HEK293 (cell line): Measurements from ENCODE around the gene RCHY1.
A peak's percentile ranks its signal among the peaks of the same experiment; 100 is the strongest.

Experiments used
- BCL11A ChIP-seq: fragments of 450-650 bp; formaldehyde crosslinking; IDR thresholded peaks from 2 replicates; pipeline ENCODE4 v1.5.1; 2016; ENCODE audit warnings: low read depth, missing biosample characterization, missing genetic modification characterization
- ZBTB8A ChIP-seq: fragments of 450-650 bp; formaldehyde crosslinking; IDR thresholded peaks from 2 replicates; pipeline ENCODE4 v1.5.1; 2016; ENCODE audit warnings: missing biosample characterization, missing genetic modification characterization
- ZIC2 ChIP-seq: fragments of 450-650 bp; formaldehyde crosslinking; IDR thresholded peaks from 2 replicates; pipeline ENCODE4 v1.5.1; 2016; ENCODE audit warnings: missing biosample characterization, missing genetic modification characterization
- ZNF138 ChIP-seq: fragments of 450-650 bp; formaldehyde crosslinking; IDR thresholded peaks from 2 replicates; pipeline ENCODE4 v1.5.1; 2016; ENCODE audit warnings: missing biosample characterization, missing genetic modification characterization, borderline replicate concordance
- ZNF2 ChIP-seq: fragments of 450-650 bp; formaldehyde crosslinking; IDR thresholded peaks from 2 replicates; pipeline ENCODE4 v1.5.1; 2016; ENCODE audit warnings: missing biosample characterization, missing genetic modification characterization
- ZNF280D ChIP-seq: fragments of 450-650 bp; formaldehyde crosslinking; IDR thresholded peaks from 2 replicates; pipeline ENCODE4 v1.5.1; 2016; ENCODE audit warnings: missing biosample characterization, missing genetic modification characterization
- TF ChIP-seq, protein P1 (sequence below): fragments of 450-650 bp; formaldehyde crosslinking; IDR thresholded peaks from 2 replicates; pipeline ENCODE4 v1.5.1; 2016; ENCODE audit warnings: missing biosample characterization, missing genetic modification characterization
- TF ChIP-seq, protein P2 (sequence below): fragments of 450-650 bp; formaldehyde crosslinking; IDR thresholded peaks from 2 replicates; pipeline ENCODE4 v1.5.1; 2016; ENCODE audit warnings: missing biosample characterization, missing genetic modification characterization
- TF ChIP-seq, protein P3 (sequence below): fragments of 450-650 bp; formaldehyde crosslinking; IDR thresholded peaks from 2 replicates; pipeline ENCODE4 v1.5.1; 2017; ENCODE audit warnings: missing biosample characterization, missing genetic modification characterization
- TF ChIP-seq, protein P4 (sequence below): fragments of 450-650 bp; formaldehyde crosslinking; IDR thresholded peaks from 2 replicates; pipeline ENCODE4 v1.5.0; 2017; ENCODE audit warnings: missing biosample characterization, missing genetic modification characterization, borderline replicate concordance

DNA sequence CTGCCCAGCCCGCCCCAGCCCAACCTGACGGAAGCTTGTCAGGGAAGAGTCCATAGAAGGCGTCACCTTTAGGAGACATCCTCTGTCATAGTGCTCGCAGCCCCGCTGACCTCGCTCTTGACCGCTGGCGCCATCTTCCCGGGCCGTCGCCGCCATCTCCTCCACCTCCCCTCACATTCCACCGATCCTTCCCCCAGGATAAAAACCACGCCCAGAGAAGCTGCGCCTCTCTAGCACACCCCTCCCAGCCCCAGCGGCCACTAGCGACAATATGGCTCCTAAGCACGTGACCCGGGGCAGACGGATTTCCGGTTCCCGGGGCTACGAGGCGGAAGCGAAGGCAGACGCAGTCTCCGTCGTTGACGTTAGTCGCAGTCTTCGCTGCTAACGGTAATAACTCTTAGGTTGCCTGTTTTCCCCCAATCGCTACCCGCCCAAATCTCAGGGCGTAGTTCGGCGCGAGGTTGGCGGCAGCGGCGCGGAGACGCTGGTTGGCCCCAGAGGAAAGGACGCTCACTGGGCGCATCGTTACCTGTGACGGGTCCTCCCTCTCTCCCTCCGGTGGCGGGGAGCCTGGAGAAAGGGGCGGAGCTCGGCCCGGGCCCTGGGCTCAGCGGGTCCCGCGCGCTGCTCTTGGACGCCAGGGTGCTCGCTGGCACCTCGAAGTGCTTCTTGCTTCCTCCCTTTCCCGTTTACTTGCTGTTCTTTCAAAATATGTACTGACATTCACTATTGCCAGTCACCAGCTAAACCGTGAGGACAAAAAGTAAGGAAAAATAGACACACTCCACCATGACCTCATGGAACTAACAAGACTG lies at the start of gene RCHY1, which contains the start of gene THAP6:
- TF ChIP-seq, protein P1, sequence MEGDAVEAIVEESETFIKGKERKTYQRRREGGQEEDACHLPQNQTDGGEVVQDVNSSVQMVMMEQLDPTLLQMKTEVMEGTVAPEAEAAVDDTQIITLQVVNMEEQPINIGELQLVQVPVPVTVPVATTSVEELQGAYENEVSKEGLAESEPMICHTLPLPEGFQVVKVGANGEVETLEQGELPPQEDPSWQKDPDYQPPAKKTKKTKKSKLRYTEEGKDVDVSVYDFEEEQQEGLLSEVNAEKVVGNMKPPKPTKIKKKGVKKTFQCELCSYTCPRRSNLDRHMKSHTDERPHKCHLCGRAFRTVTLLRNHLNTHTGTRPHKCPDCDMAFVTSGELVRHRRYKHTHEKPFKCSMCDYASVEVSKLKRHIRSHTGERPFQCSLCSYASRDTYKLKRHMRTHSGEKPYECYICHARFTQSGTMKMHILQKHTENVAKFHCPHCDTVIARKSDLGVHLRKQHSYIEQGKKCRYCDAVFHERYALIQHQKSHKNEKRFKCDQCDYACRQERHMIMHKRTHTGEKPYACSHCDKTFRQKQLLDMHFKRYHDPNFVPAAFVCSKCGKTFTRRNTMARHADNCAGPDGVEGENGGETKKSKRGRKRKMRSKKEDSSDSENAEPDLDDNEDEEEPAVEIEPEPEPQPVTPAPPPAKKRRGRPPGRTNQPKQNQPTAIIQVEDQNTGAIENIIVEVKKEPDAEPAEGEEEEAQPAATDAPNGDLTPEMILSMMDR, result no peak; the same call in 1 of the 2 replicates
- no peak for TF ChIP-seq BCL11A (tag by site-specific recombination)
- TF ChIP-seq, protein P2, sequence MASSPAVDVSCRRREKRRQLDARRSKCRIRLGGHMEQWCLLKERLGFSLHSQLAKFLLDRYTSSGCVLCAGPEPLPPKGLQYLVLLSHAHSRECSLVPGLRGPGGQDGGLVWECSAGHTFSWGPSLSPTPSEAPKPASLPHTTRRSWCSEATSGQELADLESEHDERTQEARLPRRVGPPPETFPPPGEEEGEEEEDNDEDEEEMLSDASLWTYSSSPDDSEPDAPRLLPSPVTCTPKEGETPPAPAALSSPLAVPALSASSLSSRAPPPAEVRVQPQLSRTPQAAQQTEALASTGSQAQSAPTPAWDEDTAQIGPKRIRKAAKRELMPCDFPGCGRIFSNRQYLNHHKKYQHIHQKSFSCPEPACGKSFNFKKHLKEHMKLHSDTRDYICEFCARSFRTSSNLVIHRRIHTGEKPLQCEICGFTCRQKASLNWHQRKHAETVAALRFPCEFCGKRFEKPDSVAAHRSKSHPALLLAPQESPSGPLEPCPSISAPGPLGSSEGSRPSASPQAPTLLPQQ (tag by site-specific recombination), result peak; percentile 26; the same call in 1 of the 2 replicates
- TF ChIP-seq ZNF2 (tag by site-specific recombination), result peak; percentile 63
- TF ChIP-seq, protein P3, sequence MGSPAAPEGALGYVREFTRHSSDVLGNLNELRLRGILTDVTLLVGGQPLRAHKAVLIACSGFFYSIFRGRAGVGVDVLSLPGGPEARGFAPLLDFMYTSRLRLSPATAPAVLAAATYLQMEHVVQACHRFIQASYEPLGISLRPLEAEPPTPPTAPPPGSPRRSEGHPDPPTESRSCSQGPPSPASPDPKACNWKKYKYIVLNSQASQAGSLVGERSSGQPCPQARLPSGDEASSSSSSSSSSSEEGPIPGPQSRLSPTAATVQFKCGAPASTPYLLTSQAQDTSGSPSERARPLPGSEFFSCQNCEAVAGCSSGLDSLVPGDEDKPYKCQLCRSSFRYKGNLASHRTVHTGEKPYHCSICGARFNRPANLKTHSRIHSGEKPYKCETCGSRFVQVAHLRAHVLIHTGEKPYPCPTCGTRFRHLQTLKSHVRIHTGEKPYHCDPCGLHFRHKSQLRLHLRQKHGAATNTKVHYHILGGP (tag by site-specific recombination), result no peak
- TF ChIP-seq, protein P4, sequence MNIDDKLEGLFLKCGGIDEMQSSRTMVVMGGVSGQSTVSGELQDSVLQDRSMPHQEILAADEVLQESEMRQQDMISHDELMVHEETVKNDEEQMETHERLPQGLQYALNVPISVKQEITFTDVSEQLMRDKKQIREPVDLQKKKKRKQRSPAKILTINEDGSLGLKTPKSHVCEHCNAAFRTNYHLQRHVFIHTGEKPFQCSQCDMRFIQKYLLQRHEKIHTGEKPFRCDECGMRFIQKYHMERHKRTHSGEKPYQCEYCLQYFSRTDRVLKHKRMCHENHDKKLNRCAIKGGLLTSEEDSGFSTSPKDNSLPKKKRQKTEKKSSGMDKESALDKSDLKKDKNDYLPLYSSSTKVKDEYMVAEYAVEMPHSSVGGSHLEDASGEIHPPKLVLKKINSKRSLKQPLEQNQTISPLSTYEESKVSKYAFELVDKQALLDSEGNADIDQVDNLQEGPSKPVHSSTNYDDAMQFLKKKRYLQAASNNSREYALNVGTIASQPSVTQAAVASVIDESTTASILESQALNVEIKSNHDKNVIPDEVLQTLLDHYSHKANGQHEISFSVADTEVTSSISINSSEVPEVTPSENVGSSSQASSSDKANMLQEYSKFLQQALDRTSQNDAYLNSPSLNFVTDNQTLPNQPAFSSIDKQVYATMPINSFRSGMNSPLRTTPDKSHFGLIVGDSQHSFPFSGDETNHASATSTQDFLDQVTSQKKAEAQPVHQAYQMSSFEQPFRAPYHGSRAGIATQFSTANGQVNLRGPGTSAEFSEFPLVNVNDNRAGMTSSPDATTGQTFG (tag by site-specific recombination), result no peak
- no peak for TF ChIP-seq ZNF138 (tag by site-specific recombination)
- no peak for TF ChIP-seq ZNF280D (tag by site-specific recombination)
- no peak; the same call in 1 of the 2 replicates for TF ChIP-seq ZIC2 (tag by site-specific recombination)
- peak; percentile 65 for TF ChIP-seq ZBTB8A (tag by site-specific recombination)
